ENCODE measurements around the gene MUC2.

The MUC2 gene

GRCh38 chr11:1073261-1073724, 1.4 kb upstream of the MUC2 start:
- no peak for FAIRE-seq

GRCh38 chr11:1073851-1074243, 827 bp upstream of the MUC2 start:
- no peak for FAIRE-seq

- FAIRE-seq: no peak
These were observed 752 bp downstream of the MUC2 start for GRCh38 chr11:1075341-1075911.

- no peak for FAIRE-seq
These were observed 1.5 kb downstream of the MUC2 start for GRCh38 chr11:1076061-1076665.

GRCh38 chr11:1077033-1077416, 2.4 kb downstream of the MUC2 start:
- no peak for FAIRE-seq

GRCh38 chr11:1077417-1078119, 2.9 kb downstream of the MUC2 start:
- no peak for FAIRE-seq

- no peak for FAIRE-seq
These were observed 3.5 kb downstream of the MUC2 start for GRCh38 chr11:1078191-1078601.

- FAIRE-seq: no peak
These were observed 7.1 kb downstream of the MUC2 start for GRCh38 chr11:1081601-1082311.

GRCh38 chr11:1082346-1082727, 7.7 kb downstream of the MUC2 start:
- FAIRE-seq: no peak

GRCh38 chr11:1082728-1083620, 8.3 kb downstream of the MUC2 start:
- FAIRE-seq: no peak

- FAIRE-seq: no peak
These were observed 9.2 kb downstream of the MUC2 start for GRCh38 chr11:1083621-1084551.

- no peak for FAIRE-seq
These were observed 10.1 kb downstream of the MUC2 start for GRCh38 chr11:1084561-1085439.

- no peak for FAIRE-seq
These were observed 10.9 kb downstream of the MUC2 start for GRCh38 chr11:1085440-1086170.

GRCh38 chr11:1086171-1087102, 11.8 kb downstream of the MUC2 start:
- no peak for FAIRE-seq

- FAIRE-seq: no peak
These were observed 12.7 kb downstream of the MUC2 start for GRCh38 chr11:1087279-1087960.

- FAIRE-seq: no peak
These were observed 13.6 kb downstream of the MUC2 start for GRCh38 chr11:1087961-1088926.

Data from islet of Langerhans (tissue), 1 donor.